G401.6 (cell line): ENCODE results near the gene LPIN1.
"Not testable (repeated sequence)": the region's sequence is repeated elsewhere in the genome, so short reads cannot be mapped to it uniquely, and the experiment has no call there.

Experiments used
- FAIRE-seq: peaks from 2 replicates; lab custom pipeline; 2012; peaks lifted over from hg19 to GRCh38; lab: Jason Lieb, UNC

LPIN1 gene

GRCh38 chr2:11835403-11835802 lies 89.0 kb downstream of the LPIN1 start:
- FAIRE-seq = no peak

DNA sequence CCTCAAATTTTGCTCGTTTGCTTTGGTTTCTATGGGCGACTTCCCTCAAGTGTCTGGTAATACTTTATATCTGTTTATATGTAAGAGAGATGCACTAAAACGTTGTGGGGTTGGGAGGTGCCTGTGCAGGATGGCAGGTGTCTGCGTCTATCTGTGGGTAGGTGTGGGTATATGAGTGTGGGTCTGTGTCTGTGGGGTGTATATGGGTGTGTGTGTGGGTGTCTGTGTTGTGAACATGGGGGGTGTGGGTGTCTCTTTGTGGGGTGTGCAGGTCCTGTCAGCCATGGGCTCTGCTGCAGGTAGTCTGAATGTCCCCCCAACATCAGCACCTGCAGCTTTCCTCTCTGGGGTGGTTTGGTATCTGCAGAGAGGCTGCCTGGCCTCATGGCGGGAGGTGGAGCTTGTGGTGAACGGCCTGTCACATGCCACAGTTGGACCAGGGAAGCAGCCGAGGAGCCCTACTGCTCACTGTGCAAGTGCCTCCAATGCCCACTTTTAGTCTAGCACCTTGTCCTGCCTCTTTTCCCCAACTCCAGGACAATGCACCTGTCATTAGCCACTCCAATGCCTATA lies 90.3 kb downstream of the LPIN1 start:
- no peak for FAIRE-seq

DNA sequence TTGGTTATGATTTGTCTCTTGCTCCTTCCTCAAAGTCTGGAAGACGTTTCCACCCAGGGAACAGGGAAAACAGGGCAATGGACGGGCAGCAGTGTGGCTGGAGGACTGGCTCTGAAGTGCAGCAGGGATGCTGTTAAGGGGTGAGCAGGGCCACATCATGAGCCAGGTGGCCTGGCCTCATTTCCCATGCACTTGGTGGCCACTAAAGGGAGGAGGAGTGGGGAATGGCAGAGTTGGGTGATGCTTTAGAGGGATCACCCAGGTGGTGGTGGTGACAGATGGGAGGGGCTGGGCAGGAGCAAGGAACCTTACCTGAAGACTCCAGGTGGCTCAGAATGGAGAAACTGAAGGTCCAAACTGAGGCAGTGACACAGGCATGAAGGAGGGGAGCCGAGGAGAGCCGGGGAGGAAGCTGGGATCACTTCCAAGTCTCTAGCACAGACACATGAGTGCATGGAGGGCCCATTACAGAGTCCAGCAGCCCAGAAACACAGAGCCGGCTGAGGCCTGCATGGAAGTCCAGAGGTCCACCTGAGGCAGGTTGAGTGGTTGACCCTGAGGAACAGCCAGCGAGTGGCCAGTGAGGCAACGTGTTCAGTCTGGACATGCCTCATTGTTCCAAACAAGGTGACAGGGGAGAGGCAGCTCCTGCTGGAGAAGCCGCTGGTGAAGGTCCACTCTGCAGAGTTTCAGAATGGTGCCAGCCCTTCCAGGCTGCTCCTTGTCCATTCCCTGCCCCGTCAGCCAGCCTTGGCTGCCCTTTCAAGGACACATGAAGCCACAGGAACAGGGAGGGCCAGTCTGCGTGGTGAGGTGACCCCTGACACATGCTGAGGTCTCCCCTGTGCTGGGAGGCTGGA lies 91.7 kb downstream of the LPIN1 start:
- no peak for FAIRE-seq

- FAIRE-seq = no peak
Observed at GRCh38 chr2:11839916-11840315, 93.5 kb downstream of the LPIN1 start.

- FAIRE-seq = no peak
Observed at GRCh38 chr2:11842336-11842735, 95.9 kb downstream of the LPIN1 start.

DNA sequence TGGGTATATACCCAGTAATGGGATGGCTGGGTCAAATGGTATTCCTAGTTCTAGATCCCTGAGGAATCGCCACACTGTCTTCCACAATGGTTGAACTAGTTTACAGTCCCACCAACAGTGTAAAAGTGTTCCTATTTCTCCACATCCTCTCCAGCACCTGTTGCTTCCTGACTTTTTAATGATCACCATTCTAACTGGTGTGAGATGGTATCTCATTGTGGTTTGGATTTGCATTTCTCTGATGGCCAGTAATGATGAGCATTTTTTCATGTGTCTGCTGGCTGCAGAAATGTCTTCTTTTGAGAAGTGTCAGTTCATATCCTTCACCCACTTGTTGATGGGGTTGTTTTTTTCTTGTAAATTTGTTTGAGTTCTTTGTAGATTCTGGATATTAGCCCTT lies 98.4 kb downstream of the LPIN1 start:
- FAIRE-seq = not testable (repeated sequence)

GRCh38 chr2:11847935-11848334 lies 101.5 kb downstream of the LPIN1 start:
- not testable (repeated sequence) for FAIRE-seq

DNA sequence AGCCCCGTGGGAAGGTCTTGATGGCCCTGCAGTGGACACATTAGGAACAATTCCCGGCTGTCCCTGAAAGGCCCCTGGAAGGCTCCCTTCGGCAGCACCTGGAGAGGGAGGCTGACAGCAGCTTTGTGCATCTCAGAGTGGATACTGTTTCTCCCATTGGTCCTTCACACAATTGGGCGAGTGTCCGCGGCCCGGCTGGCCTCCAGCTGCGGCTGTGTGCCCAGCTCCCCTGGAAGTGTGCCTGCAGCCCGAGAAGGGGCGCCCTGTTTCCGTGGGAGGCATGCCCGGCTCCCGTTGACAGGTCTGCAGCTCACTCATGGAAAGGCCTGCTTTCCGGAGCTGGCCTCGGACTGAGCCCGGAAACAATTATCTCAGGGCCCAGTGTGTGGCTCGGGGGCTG lies 103.7 kb downstream of the LPIN1 start:
- no peak for FAIRE-seq

GRCh38 chr2:11852526-11853196 lies 106.2 kb downstream of the LPIN1 start:
- no peak for FAIRE-seq

GRCh38 chr2:11853197-11853588 lies 106.8 kb downstream of the LPIN1 start:
- no peak for FAIRE-seq

DNA sequence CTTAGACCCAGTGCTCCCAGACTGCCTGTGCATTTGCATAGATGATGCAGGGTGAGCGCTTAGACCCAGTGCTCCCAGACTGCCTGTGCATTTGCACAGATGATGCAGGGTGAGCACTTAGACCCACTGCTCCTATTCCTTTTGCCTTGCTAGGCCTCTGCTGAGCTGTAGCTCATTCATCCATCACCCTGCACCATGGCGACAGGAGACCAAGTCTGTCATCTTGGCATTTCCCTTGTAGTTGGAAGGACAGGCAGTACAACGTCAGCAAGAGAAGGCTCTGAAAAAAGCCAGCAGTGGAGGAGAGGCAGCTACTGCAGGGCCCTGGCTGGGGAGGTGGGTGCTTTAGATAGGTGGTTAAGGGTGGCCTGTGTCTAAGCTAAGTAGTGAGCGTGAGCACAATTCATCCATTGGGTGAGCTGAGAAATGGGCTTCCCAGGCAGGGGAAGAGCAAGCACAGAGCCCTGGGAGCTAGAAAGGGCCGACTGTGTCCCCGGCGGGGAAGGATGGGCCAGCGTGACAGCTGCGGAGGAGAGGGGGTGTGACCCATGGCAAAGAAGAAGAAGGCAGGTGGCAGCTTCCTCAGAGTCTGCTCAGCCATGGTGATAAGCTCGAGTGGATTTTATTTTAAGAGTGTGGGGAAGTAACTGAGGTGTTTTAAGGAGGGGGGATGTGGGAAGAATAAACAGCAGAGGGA lies 108.8 kb downstream of the LPIN1 start:
- no peak for FAIRE-seq

- FAIRE-seq = no peak
Observed at GRCh38 chr2:11856095-11856494, 109.7 kb downstream of the LPIN1 start.

- no peak for FAIRE-seq
Observed at GRCh38 chr2:11858883-11859282, 112.5 kb downstream of the LPIN1 start.

DNA sequence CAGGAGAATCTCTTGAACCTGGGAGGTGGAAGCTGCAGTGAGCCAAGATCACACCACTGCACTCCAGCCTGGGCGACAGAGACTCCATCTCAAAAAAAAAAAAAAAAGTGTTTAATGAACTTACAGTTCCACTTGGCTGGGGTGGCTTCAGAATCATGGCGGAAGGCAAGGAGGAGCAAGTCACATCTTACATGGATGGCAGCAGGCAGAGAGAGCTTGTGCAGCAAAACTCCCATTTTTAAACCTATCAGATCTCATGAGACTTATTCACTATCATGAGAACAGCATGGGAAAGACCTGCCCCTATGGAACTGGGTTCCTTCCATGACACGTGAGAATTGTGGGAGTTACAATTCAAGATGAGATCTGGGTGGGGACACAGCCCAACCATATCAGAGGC lies 113.5 kb downstream of the LPIN1 start:
- not testable (repeated sequence) for FAIRE-seq

DNA sequence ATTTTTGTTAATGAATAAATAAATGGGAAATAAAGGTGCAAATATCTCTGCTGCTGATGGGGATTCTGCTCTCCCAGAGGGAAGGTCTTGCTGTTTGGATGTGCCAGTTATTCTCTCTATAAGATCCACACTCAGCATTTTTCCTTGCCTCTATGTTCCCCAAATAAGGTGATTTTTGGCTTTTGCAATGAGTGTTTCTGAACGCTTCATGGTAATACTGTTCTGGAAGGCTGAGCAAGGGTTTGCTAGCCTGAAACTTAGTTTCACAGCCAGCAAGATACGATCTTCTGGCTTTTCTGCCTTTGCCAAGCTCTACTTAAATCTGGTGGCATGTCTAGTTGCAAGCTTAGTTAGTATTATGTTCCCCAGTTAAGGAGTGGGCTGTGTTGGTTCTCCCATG lies 114.6 kb downstream of the LPIN1 start:
- no peak for FAIRE-seq

DNA sequence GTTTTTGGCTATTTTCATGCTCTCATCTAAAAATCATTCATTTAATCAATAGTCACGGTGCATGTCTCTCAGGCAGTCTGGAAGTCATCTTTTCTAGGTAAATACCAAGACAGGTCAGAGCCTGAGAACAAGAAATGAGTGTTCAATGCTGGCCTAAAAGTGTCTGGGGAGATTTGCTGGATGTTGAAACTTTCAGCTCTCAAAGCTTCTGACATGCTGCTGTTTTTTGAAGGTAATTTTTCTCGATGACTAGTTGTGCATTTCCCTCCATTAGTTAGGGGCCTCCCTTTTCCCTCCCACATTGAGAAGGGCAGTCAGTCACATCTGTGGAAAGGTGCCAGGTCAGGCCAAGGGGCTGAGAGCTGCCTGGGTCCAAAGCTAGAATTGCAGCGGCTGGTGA lies 115.6 kb downstream of the LPIN1 start:
- FAIRE-seq = no peak

GRCh38 chr2:11863103-11863502 lies 116.7 kb downstream of the LPIN1 start:
- no peak for FAIRE-seq

- FAIRE-seq = no peak
Observed at GRCh38 chr2:11863513-11864328, 117.3 kb downstream of the LPIN1 start.

DNA sequence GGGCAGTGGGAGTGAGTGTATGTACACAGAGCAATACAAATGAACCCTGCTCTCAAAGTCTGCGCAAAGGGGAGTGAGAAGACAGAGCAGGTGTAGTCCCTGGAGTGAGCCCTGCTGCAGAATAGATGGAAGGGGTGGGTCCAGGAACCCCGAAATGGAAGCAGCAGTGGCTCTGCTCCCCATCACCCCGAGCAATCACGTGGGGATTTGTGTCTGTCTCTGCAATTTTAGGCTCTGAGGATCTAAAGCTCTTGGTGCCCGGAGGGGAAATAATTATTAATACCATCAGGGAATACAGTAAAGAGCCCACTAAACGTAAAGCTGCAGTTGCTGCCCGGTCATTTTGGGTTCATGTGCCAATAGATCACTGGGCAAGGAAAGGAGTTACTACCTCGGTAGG lies 118.3 kb downstream of the LPIN1 start:
- no peak for FAIRE-seq

- FAIRE-seq = no peak
Observed at GRCh38 chr2:11865378-11865777, 118.9 kb downstream of the LPIN1 start.

- no peak for FAIRE-seq
Observed at GRCh38 chr2:11865805-11866204, 119.4 kb downstream of the LPIN1 start.
